H9 (cell line): Measurements from ENCODE around the gene COL19A1. TPM values are rescaled to one million over a fixed set of nuclear protein-coding genes. Genes with fewer than 3 reads are reported as not detected.

ENCODE experiments used
- DNase-seq: peaks from one replicate; pipeline ENCODE4 v3.0.0-alpha.2; 2017
- H2AFZ ChIP-seq: one replicate; pipeline ENCODE4 v1.6.1; 2013; ENCODE audit warnings: mild to moderate bottlenecking, low read length, control low read depth, moderate library complexity
- H2AK5ac ChIP-seq: 2 replicates; pipeline ENCODE4 v1.6.1; 2013; ENCODE audit warnings: low read length, control low read depth, mixed read lengths; ENCODE audit not compliant: insufficient read length
- H2BK120ac ChIP-seq: one replicate; pipeline ENCODE4 v1.6.1; 2013; ENCODE audit warnings: low read depth, mild to moderate bottlenecking, low read length, control low read depth, inconsistent platforms; ENCODE audit not compliant: poor library complexity, severe bottlenecking
- H2BK12ac ChIP-seq: 2 replicates; pipeline ENCODE4 v1.6.1; 2013; ENCODE audit warnings: low read length, control low read depth, mixed read lengths, low read depth; ENCODE audit not compliant: insufficient read length
- H2BK15ac ChIP-seq: 2 replicates; pipeline ENCODE4 v1.6.1; 2013; ENCODE audit warnings: low read depth, low read length, control low read depth
- H2BK20ac ChIP-seq: one replicate; pipeline ENCODE4 v1.6.1; 2013; ENCODE audit warnings: low read depth, mild to moderate bottlenecking, low read length, control low read depth, inconsistent platforms; ENCODE audit not compliant: poor library complexity, severe bottlenecking
- H2BK5ac ChIP-seq: 2 replicates; pipeline ENCODE4 v1.6.1; 2013; ENCODE audit warnings: low read length, control low read depth, mixed read lengths; ENCODE audit not compliant: insufficient read length
- H3K14ac ChIP-seq: 2 replicates; pipeline ENCODE4 v1.6.1; 2013; ENCODE audit warnings: low read length, control low read depth; ENCODE audit not compliant: insufficient read depth
- H3K18ac ChIP-seq: 2 replicates; pipeline ENCODE4 v1.6.1; 2013; ENCODE audit warnings: low read depth, mild to moderate bottlenecking, mixed read lengths, low read length, control low read depth; ENCODE audit not compliant: insufficient read length
- H3K23ac ChIP-seq: 2 replicates; pipeline ENCODE4 v1.6.1; 2013; ENCODE audit warnings: low read length, control low read depth, mixed read lengths, low read depth; ENCODE audit not compliant: insufficient read length
- H3K23me2 ChIP-seq: 2 replicates; pipeline ENCODE4 v1.6.1; 2013; ENCODE audit warnings: low read depth, mild to moderate bottlenecking, mixed read lengths, low read length, control low read depth; ENCODE audit not compliant: insufficient read length, poor library complexity, severe bottlenecking
- H3K27ac ChIP-seq: 2 replicates; pipeline ENCODE4 v1.5.1; 2013; ENCODE audit warnings: low read length, control low read depth, mixed read lengths, low read depth; ENCODE audit not compliant: insufficient read length
- H3K27me3 ChIP-seq: 2 replicates; pipeline ENCODE4 v1.6.1; 2013; ENCODE audit warnings: low read length, control low read depth, inconsistent platforms; ENCODE audit not compliant: insufficient read depth
- H3K4ac ChIP-seq: 2 replicates; pipeline ENCODE4 v1.6.1; 2013; ENCODE audit warnings: low read depth, mild to moderate bottlenecking, control low read depth, inconsistent platforms, low read length, moderate library complexity
- H3K4me1 ChIP-seq: 2 replicates; pipeline ENCODE4 v1.6.1; 2013; ENCODE audit warnings: low read length, control low read depth, inconsistent platforms; ENCODE audit not compliant: insufficient read depth
- H3K4me2 ChIP-seq: 2 replicates; pipeline ENCODE4 v1.6.1; 2013; ENCODE audit warnings: low read length, control low read depth, mixed read lengths; ENCODE audit not compliant: insufficient read length, insufficient read depth
- H3K56ac ChIP-seq: 2 replicates; pipeline ENCODE4 v1.6.1; 2013; ENCODE audit warnings: low read depth, mild to moderate bottlenecking, mixed read lengths, low read length, control low read depth; ENCODE audit not compliant: insufficient read length
- H3K79me1 ChIP-seq: 2 replicates; pipeline ENCODE4 v1.6.1; 2013; ENCODE audit warnings: low read depth, mild to moderate bottlenecking, moderate library complexity, low read length, control low read depth, inconsistent platforms; ENCODE audit not compliant: insufficient read depth, poor library complexity, severe bottlenecking
- H3K79me2 ChIP-seq: 2 replicates; pipeline ENCODE4 v1.6.1; 2013; ENCODE audit warnings: low read length, control low read depth, inconsistent platforms; ENCODE audit not compliant: insufficient read depth
- H3K9ac ChIP-seq: 2 replicates; pipeline ENCODE4 v1.6.1; 2013; ENCODE audit warnings: low read length, control low read depth, mixed read lengths; ENCODE audit not compliant: insufficient read length; ENCODE audit errors: extremely low read depth
- H3K9me3 ChIP-seq: one replicate; pipeline ENCODE4 v1.6.1; 2013; ENCODE audit warnings: low read depth, low read length, inconsistent platforms; ENCODE audit not compliant: control insufficient read depth
- H3T11ph ChIP-seq: one replicate; pipeline ENCODE4 v1.6.1; 2013; ENCODE audit warnings: mild to moderate bottlenecking, low read length, control low read depth, inconsistent platforms
- H4K20me1 ChIP-seq: one replicate; pipeline ENCODE4 v1.6.1; 2013; ENCODE audit not compliant: control insufficient read depth, insufficient read length, insufficient read depth
- H4K5ac ChIP-seq: 2 replicates; pipeline ENCODE4 v1.6.1; 2013; ENCODE audit warnings: low read depth, mild to moderate bottlenecking, mixed read lengths, low read length, control low read depth; ENCODE audit not compliant: insufficient read length
- H4K8ac ChIP-seq: replicated peaks from 2 replicates; pipeline ENCODE4 v1.6.1; 2013; ENCODE audit warnings: low read length, control low read depth, mixed read lengths, low read depth; ENCODE audit not compliant: insufficient read length
- H4K91ac ChIP-seq: 2 replicates; pipeline ENCODE4 v1.6.1; 2013; ENCODE audit warnings: low read depth, mild to moderate bottlenecking, moderate library complexity, mixed read lengths, low read length, control low read depth; ENCODE audit not compliant: insufficient read length
- H3K27ac Mint-ChIP-seq, 3 experiments: 2 replicates in 2 of 3; 3 replicates in 1 of 3; pipeline ENCODE4 v1.8.0; 2020 to 2021; ENCODE audit warnings: mixed read lengths in 3 of 3, mild to moderate bottlenecking in 1 of 3, moderate library complexity in 1 of 3
- H3K27me3 Mint-ChIP-seq: 2 replicates; pipeline ENCODE4 v1.8.0; 2021; ENCODE audit warnings: low read depth, mild to moderate bottlenecking, moderate library complexity, mixed read lengths
- H3K36me3 Mint-ChIP-seq, 3 experiments: 2 replicates in 2 of 3; 3 replicates in 1 of 3; pipeline ENCODE4 v1.8.0; 2020 to 2021; ENCODE audit warnings: low read depth in 3 of 3, mixed read lengths in 3 of 3; ENCODE audit not compliant: insufficient read depth in 1 of 3
- H3K4me1 Mint-ChIP-seq, 2 experiments: 2 replicates each; pipeline ENCODE4 v1.8.0; 2020; ENCODE audit warnings: mixed read lengths in 2 of 2
- H3K4me3 Mint-ChIP-seq, 2 experiments: 2 replicates in 1 of 2; 3 replicates in 1 of 2; pipeline ENCODE4 v1.8.0; 2020 to 2021; ENCODE audit warnings: mild to moderate bottlenecking in 2 of 2, mixed read lengths in 2 of 2, moderate library complexity in 1 of 2
- H3K9me3 Mint-ChIP-seq, 2 experiments: 2 replicates in 1 of 2; 3 replicates in 1 of 2; pipeline ENCODE4 v1.8.0; 2020; ENCODE audit warnings: mild to moderate bottlenecking in 2 of 2, mixed read lengths in 2 of 2, moderate library complexity in 1 of 2
- CTCF ChIP-seq: fragments of 200-600 bp; sonication (generic); conservative IDR thresholded peaks from 3 replicates; pipeline ENCODE4 v1.8.0; 2021; ENCODE audit warnings: antibody characterized with exemption, mild to moderate bottlenecking
- WGBS: extraction: QIAGEN DNeasy Blood & Tissue Kit; methylation state at CpG from one replicate; pipeline ENCODE4 v1.1.7; 2013; ENCODE audit warnings: missing lambda C conversion rate, low lambda C conversion rate, mixed read lengths; ENCODE audit not compliant: insufficient read length; ENCODE audit errors: extremely low coverage; 5-methylcytosine and 5-hydroxymethylcytosine counted together
- total RNA-seq: library from RNA; stranded (reverse); gene quantifications from 2 replicates; pipeline ENCODE4 v1.2.1, GENCODE V29; 2021

COL19A1 gene
- total RNA-seq, 1 experiment from 2014 or later, result not detected

GRCh38 chr6:70060680-70061079 is 194.3 kb downstream of the COL19A1 start:
- no peak overlapping the region for H2BK12ac ChIP-seq
- no peak overlapping the region for H3K4ac ChIP-seq
- H2AK5ac ChIP-seq, result no peak overlapping the region
- no peak overlapping the region for H3K56ac ChIP-seq
- Mint-ChIP-seq H3K36me3 (no peaks in the 10 kb centered on the region), H3K4me3 (no peak overlapping the region), H3K27ac (no peak overlapping the region), H3K9me3 (no peaks in the 10 kb centered on the region; a peak in 1 of 5 replicates), H3K4me1 (no peaks in the 10 kb centered on the region), H3K27me3 (no peaks in the 10 kb centered on the region; the same call in 1 of the 2 replicates)
- no peak overlapping the region for H4K8ac ChIP-seq
- no peak overlapping the region for H2BK5ac ChIP-seq
- H3K23ac ChIP-seq, result no peak overlapping the region
- no peak overlapping the region for H4K91ac ChIP-seq
- H3K23me2 ChIP-seq, result no peaks in the 10 kb centered on the region
- H2BK20ac ChIP-seq, result no peak overlapping the region
- no peak overlapping the region for H3K4me2 ChIP-seq
- no peaks in the 10 kb centered on the region for H3K4me1 ChIP-seq
- H3K18ac ChIP-seq, result no peak overlapping the region
- H3K14ac ChIP-seq, result no peak overlapping the region
- no peaks in the 10 kb centered on the region for H3K27me3 ChIP-seq
- H3K9me3 ChIP-seq, result no peaks in the 10 kb centered on the region
- H3K79me2 ChIP-seq, result no peaks in the 10 kb centered on the region
- no peaks in the 10 kb centered on the region for H4K20me1 ChIP-seq
- no peak overlapping the region for H3K9ac ChIP-seq
- no peak overlapping the region for H2BK120ac ChIP-seq
- no peak overlapping the region for H2BK15ac ChIP-seq
- no peak for TF ChIP-seq CTCF
- H3T11ph ChIP-seq, result no peak overlapping the region
- H3K27ac ChIP-seq, result no peak overlapping the region
- no peak overlapping the region for H4K5ac ChIP-seq
- no peak overlapping the region for H2AFZ ChIP-seq
- WGBS, result no CpG with 5 or more reads among the region's 5 CpGs
- no peaks in the 10 kb centered on the region for H3K79me1 ChIP-seq
- no peak for DNase-seq
